RPMI8226 (cell line): ENCODE measurements around the gene OPTC.

Experiments used
- DNase-seq: peaks from one replicate; pipeline ENCODE4 v3.0.0-alpha.2; 2015

The OPTC gene

DNA sequence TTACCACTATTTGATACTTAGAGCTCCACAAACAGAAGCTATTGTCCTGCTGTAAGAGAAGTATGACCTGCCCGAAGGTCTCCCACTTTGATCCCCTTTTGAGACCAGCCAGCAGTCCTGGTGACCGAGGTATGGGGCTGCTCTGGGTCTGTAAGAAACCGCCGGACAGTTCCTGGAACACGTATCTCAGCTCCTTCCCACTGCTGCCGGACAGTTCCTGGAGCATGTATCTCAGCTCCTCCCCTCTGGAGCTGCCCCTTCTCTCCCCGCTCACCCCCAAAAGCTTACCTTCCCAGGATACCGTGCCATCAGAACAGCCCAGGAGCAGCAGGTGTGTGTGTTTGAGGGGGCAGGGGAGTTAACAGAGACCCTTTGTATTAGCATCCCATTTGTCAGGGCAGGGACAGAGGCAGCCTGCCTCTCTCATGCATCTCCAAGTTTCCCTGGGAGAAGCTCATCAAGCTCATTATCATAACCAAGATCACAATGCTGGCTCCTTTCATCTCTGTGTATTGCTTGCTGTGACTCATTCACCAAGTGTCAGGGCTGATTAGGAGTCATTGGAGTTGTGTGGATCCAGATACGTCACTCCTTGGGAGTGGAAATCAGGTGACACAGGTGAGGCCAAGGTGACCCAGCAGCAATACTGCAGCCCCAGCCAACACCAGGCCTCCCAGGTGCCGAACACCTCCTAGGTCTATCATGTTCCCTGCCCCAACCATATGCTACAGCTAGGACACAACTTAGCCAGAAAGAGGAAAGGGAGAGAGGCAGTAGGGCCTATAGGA is 25.3 kb downstream of the OPTC start:
- no peak for DNase-seq

DNA sequence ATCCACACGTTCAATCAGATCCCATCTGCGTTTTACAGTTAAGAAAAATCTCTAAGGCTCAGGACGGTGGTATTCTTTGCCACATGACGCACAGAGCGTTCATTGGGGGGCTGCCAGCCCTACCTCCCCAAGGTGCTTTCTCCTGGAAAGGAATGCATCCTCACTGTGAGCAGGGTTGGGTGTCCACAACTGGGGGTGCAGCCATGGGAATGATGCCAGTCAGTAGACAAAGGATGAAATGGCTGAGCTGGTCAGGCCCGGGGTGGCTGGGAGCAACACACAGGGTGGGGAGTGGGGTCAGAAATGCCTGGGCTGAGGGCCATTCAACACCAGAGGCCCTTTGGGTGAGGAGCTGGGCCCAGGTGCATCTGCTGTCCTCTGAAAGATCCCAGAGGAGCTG is 25.9 kb downstream of the OPTC start:
- no peak for DNase-seq

DNA sequence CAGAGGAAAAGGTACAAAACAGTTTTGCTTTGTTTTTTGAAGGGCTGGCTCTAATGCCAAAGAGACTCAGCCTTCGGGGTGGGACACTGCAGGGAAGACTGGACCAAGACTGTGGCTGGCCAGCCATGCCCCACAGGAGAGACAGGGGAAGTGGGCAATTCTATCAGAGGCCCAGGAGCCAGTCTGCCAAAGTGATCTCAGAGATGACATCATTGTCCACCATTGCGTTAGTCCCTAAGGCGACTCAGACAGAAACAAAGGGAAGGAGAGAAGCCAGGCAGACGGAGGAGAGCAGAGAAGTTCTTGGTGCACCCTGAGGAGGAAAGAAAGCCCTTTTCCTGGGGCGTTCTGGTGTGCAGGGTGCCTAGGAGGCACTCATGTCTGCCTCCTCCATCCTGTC is 26.4 kb downstream of the OPTC start:
- DNase-seq = no peak

DNA sequence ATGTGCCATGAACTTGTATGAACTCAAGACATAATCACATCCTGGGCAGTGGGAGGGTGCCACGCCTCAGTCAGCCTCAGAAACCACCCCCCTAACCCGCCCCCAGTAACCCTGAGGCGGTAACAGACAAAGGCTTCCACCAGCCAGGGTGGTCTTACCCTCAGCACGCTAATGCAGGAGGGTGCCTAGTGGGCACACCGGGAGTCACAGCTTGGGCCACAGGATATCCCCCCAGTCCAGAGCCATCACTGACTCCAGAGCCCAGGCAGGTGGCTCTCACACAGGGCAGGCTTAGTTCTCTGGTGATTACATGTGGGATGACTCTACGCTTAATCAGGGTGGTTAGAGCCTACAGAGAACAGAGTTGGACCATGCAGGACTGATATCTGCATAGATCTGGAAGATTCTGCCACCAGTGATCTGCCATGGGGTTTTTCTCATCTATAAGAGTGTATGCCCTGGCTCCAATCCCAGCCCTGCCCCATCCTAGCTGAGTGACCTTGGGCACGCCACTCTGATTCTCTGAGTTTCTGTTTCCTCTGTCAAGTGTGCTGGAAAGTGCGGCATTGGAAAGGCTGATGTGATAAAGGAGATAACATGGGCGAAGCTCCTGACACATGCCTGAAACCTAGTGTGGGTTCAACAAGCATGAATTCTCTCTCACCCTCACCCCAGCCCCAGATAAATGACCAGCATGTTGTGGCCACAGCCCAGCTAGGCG is 27.3 kb downstream of the OPTC start:
- no peak for DNase-seq

DNA sequence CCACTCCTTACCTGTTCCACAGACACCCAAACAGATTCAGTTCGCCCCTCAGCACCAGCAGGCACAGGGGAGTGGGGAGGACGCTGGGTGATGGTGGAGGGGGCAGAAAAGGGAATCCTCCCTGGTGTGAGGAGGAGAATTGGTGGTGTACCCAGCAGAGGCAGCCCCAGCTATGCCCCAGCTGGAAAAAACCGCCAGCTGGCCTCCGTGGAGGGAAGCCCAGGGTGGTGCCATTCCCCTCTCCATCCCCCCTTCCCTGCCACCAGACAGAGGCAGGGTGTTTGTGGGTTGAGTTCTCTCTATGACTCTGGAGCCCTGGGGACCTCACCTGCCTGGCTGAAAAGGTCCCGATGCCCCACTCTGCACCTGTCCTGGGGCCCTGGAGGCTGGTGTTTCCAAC is 27.9 kb downstream of the OPTC start:
- DNase-seq = no peak

DNA sequence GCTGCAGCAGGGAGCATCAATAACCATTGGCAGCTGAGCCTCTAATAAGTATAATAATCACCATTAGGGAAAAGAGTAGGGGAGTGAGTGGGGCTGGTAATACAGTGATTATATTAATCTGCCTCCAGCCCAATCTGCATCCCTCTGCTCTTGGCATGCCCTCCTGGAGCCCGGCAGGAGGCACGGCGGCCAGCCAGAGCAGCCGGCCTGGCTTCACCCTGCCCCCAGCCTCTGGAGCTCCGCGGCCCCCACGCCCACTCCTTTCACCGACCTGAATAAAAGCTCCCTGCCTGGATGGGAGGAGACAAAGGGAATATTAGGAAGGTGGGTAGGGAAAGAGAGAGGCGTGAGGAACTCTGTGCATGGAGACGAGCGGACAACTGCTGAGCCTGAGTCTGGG is 28.3 kb downstream of the OPTC start:
- DNase-seq = no peak

DNA sequence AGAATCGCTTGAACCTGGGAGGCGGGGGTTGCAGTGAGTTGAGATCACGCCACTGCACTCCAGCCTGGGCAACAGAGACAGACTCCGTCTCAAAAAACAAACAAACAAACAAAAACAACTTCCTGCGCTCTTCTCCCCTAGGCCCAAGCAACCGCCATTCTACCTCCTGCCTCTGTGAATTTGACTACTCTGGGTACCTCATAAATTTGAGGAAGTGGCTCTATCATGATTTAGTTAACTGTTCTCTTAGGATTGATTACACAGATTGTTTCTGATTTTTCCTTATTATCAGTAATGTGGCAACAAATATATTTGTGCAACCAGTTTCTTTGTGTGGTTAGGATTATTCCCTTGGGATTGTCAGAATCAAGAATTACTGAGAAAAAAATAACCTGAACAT is 29.7 kb downstream of the OPTC start:
- no peak for DNase-seq

DNA sequence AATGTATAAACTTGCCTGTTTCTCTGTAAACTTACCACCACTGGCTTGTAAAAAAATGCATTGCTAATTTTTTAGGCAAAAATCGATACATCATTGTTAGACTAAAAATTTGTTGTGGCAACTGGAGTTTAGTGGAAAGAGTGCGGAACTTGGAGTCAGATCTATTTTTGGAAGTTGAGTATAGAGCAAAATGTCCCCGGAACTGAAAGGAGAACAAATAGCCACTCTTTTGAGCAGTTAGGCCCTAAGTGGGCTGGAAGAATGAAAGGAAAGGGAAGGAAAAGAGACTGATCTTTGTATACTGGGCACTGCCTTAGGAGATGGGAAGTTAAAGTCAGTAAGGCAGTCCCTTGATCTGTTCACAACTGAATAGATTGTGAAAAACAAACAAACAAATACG is 30.2 kb downstream of the OPTC start:
- no peak for DNase-seq

DNA sequence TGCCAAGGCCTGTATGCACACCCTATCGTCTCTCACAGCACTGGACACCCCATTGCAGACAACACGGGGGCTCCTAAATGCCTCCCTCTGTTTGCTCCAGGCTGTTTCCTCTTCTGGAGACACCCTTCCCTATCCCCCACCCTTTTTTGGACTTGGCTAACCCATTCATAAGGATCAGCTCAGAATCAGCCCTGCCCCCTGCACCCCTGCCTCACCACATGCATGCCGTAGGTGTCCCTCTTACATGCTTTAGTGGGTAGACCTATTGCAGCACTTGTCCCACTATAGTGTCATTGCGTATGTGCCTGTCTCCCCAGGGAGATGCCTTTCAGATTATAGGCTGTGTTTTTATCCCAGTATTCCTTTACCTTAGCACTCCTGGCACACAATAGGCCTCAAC is 30.9 kb downstream of the OPTC start:
- no peak for DNase-seq

DNA sequence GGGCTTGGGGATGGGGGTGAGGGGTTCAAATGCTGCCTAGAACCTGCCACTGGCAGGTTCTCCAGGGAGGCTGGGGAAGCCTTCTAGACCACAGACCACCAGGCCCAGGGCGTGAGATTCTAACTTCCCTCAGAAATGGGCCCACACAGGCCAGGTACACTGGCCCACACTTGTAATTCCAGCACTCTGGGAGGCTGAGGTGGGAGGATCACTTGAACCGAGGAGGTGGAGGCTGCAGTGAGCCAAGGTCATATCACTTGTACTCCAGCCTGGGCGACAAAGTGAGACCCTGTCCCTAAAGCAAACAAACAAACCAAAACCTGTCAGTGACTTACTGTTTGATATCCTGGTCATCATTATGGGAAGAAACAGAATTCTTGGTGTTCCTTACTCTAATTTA is 31.7 kb downstream of the OPTC start:
- DNase-seq = no peak

DNA sequence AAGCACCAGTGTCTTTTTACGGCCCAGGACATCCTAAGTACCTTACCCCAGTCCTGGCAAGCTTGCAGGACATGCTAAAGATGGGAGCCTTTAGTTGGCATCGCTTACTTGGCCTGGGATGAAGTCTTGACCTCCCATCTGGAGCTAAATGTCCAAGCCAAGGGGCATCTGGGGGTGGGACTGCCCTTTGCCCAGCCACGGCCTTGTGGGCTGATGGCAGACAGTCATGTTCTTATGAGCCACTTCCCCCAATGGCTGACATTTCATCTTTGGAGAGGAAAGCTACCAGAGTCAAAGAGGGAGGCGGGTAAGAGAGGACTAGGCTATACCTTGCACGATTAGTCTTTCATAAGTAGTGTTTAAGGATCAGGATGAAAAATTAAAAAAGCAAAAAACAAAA is 32.2 kb downstream of the OPTC start:
- DNase-seq = no peak

DNA sequence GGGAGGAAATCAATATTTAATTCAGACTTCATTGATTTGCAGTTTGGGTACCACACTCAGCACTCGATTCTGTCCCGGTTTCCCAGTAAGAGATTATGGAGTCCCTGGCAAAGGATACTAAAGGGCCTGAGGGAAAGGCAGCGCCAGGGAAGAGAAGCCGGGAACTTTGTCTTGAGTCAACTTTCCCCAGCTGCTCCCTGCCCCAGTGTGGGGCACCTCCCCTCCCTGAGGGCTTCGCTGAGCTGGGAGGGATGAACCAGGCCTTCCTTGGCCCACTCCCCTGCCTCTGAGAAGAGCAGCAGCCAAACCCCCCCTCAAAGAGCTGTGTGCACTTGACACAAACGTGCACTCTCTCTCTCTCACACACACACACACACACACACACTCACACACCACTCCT is 32.6 kb downstream of the OPTC start:
- DNase-seq = no peak

DNA sequence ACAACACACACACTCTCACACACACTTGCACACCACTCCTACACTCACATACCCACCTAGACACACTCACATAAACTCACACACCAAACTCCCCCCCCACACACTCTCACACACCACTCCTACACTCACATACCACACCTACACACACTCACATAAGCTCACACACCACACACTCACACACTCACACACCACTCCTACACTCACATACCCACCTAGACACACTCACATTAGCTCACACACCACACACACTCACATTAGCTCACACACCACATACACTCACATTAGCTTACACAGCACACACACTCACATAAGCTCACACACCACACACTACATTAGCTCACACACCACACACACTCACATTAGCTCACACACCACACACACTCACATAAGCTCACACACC is 33.1 kb downstream of the OPTC start:
- DNase-seq = no peak

DNA sequence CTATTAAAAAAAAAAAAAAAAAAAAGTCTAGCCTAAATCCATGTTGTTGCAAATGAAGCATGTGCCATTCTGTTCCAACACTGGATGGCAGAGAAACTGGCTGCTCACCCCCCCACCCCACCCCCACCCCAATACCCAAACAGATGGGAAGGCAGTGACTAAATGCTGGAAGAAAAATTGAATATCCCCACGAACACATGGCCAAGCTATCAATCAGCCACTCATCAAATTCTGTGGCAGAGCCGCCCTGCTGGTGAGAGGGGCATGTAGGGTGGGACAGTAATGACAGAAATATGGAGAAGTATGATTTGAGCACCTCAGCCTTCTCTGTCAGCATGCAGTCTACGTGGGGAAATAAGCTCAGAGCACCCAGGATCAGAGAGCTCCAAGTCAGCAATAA is 34.1 kb downstream of the OPTC start:
- no peak for DNase-seq

DNA sequence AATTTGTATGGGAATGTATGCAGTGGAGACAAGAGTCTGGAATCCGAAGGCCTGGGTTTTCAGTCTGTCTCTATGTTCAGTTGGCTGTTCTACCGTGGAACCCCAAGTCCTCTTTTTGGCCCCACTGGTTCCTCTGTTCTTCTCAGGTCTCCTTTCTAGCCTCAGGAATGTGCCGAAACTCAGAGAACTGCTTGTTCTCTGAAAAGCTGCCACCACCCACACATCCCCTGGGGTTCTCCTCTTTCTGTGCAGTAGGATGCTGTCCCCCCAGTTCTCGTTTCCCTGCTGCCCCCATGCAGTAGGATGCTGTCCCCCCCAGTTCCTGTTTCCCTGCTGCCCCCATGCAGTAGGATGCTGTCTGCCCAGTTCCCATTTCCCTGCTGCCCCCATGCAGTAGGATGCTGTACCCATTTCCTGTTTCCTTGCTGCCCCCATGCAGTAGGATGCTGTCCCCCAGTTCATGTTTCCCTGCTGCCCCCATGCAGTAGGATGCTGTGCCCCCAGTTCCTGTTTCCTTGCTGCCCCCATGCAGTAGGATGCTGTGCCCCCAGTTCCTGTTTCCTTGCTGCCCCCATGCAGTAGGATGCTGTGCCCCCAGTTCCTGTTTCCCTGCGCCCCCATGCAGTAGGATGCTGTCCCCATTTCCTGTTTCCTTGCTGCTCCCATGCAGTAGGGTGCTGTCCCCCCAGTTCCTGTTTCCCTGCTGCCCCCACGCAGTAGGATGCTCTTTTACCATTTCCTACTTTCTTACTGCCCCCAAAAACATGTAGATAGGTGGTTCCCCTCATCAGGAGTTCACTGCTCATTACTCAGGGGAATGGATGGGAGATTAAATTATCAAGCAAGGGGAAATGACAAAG is 35.3 kb downstream of the OPTC start:
- no peak for DNase-seq

DNA sequence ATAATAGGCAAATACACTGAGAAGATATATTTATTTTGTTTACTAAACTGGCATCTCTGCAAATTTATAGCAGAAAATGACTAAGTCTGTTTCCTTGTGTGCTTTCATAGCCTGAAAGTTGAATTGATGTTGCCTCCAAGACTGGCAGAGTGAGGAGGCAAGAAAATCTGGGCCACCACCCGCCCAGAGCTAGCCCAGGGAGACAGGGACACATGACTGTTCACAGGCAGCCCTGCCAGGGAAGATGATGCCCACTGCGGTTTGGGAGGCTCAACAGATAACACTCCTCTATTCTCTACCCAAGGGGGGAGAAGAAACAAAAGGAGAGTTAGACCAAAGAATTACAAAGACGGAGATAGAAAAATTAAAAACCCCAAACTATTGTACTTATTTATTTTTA is 37.1 kb downstream of the OPTC start:
- DNase-seq = no peak

DNA sequence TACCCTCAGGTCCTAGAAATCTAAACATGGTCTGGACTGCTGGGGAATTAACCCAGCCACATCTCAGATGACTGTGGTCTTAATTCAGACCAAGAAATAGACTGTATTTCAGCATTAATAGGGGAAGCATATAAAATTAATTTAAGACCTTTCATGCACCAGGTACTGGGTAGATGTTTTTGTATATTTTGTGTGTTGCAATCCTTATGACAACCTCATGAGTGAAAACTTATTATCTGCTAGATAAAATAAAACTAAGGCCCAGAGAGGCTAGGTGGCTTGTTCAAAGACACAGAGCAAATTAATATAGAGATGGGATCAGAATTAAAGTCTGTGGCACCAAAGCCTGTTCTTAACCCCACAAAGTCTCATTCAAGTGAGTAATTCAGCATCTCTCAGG is 40.1 kb downstream of the OPTC start:
- DNase-seq = no peak

DNA sequence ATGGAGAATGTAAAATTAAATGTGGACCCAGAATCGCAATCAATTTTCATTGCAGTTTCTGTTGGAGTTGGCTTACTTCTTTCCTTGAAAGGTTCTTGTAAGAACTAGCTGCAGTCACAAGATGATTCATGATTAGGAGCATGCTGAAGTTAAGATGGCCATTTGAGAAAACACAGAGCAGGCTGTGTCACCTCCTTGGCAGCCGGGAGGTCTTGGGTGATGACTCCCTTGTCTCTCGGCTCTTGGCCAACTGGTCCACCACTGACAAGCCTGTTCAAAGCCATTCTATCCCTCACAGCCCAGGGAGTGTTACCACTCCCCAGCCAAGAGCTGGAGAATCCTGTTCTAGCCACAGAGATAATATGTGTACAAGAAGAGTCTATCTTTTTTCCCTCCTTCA is 40.6 kb downstream of the OPTC start:
- no peak for DNase-seq

DNA sequence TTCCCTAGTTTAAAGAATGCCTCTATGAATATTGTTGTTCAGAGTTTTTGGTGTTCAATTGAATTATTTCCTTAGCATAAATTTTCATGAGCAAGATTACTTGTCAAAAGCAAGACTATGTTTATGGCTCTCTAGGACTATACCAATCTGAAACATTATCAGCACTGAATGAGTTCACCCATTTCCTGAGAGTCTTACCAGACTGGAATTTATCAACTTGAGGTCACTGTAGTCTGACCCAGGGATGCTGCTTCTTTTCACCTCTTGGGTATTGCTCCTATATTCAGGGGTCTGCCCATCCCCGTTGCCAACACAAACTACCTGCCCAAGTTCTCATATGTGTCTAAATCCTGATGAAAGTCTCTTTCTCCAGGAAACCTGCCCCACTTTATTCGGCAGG is 42.6 kb downstream of the OPTC start:
- no peak for DNase-seq

DNA sequence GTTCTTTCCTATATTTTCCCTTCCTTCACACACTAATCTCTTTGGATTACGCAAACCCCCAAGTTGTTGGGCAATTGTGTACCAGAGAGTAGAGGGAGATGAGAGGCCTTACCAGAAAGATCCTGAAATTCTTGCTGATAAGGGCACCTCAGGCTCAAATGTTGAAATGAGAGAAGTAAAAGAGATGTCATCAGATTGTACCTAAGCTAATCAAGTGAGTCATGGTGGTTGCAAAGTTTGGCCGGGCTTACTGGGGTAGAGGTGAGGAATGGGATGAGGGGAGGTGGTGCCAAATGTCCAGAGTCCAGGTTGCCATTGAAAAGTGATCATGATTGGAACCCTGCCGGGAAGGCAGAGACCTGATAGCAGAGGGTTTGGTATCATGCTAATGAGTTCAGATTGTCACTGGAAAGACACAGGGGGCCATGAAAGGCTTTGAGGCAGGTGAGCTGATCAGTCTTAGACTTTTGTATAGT is 43.1 kb downstream of the OPTC start:
- no peak for DNase-seq

DNA sequence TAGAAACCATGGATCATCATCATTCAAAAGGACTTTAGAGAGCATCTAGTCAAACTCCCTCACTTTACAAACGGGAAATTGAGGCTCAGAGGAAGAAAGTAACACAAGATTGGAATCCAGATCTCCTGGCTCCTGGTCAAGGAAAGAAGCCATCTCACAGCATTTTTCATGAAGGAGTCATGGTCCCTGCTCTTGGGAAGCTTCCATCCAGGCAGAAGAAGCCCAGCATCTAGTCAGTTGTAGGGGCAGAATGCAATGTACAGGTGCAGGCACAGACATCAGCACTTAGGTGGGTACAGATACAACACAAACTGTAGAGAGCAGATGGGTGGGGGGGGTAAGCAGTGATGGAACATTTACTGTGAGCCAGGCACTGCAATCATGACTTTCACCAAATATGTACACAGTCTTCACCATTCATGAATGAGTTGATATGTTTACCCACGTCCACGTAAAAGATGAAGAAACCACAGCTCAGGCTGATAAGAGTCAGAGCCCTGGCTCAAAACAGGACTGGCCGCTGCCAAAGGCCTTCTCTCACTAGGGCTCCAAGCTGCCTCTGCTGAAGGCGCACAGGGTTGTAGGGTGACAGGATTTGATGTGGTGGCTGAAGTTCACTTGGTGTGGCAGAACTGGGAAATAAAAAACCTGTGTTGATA is 44.0 kb downstream of the OPTC start:
- DNase-seq = no peak

DNA sequence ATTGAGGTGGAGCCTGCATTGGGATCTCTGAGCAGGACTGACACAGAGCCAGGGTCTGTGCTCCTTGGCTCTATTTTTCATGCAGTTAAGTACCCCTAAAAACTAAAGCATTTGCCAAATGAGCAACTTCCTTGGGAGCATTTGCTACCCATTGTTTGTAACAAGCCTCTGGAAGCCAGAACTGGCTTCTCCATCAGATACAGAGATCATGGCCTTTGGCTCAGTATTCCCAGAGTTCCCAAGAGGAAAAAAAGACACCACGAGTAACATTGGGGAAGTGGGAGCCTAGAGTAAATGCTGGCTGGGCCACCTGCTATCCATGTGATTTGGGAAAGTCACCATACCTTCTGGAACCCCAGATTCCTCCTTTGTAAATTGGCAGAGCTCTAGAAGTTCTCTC is 44.8 kb downstream of the OPTC start:
- DNase-seq = no peak
